SH-SY5Y (cell line): ENCODE measurements around the gene PIK3CD.

ENCODE experiments used
- GATA2 ChIP-seq: IDR thresholded peaks from 2 replicates; pipeline ENCODE4 v1.6.1; 2011; ENCODE audit warnings: mild to moderate bottlenecking, low read depth, low read length
- GATA3 ChIP-seq: IDR thresholded peaks from 2 replicates; pipeline ENCODE4 v1.6.1; 2011; ENCODE audit warnings: low read depth, mild to moderate bottlenecking, low read length, moderate library complexity

DNA sequence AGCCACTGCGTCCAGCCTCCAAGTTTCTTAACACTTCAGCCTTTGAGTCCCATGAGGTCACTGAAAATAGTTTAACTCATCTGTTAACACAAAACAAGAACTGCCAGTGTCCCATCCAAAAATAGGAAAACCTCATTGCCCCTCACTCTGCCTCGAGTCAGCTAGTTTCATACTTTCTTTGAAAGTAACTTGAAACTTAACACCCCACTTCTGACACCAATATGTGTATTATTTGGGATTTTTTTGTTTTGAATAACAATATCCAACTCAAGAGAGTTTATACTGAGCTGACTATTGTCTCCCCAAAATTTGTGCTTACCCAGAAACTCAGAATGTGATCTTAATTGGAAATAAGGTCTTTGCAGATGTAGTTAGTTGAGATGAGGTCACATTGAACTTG, 16.9 kb upstream of the PIK3CD start:
- no peak for TF ChIP-seq GATA2
- no peak for TF ChIP-seq GATA3
